NCI-H2196 (cell line): ENCODE results near the gene SLC25A27.

Experiments
- DNase-seq: peaks from one replicate; lab custom pipeline; 2025; ENCODE audit not compliant: unreplicated experiment; lab: John Stamatoyannopoulos, UW

The SLC25A27 gene

GRCh38 chr6:46651006-46651405 is 1.8 kb upstream of the SLC25A27 start:
- no peak for DNase-seq

- DNase-seq = no peak
Observed at GRCh38 chr6:46651816-46652215, 959 bp upstream of the SLC25A27 start.

DNA sequence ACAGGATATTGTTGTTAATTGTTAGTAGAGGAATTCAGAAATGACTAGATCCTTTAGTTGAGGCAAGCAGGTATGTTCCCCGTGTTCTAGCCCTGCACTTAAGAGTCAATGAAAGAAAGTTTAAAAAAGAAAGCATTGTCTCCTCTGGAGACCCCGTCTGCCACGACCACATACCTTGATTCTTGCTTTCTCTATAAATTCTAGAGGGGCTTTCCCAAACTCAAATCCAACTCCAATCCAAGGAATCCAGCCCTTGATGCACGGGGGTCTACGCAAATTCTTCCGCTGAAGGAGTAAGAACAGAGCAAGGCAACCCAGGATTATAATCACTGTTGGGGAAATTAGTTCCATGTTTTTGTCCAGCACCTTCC is 558 bp upstream of the SLC25A27 start:
- DNase-seq = no peak

- no peak for DNase-seq
Observed at GRCh38 chr6:46653439-46654195, 842 bp downstream of the SLC25A27 start.

GRCh38 chr6:46655803-46656202 is 3.0 kb downstream of the SLC25A27 start:
- no peak for DNase-seq

DNA sequence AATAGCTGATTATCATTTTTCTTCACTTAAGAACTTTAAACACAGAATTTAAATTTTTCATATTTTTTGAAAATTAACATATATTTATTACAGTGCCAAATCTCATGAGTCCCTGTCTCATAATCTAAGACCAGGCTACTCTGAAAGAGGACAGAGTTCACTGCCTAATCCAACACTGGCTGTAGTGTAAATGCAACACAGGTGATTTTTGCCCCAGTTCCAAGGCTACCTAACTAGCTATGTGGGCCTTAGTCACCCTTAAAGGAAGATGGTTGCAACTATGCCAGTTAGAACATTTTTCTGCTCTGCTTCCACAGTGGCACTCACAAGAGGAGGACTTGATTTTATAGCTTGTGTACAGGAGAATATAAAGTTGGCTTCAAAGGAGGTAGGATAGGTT is 4.9 kb downstream of the SLC25A27 start:
- DNase-seq = no peak

GRCh38 chr6:46661483-46661882 is 8.7 kb downstream of the SLC25A27 start:
- no peak for DNase-seq

DNA sequence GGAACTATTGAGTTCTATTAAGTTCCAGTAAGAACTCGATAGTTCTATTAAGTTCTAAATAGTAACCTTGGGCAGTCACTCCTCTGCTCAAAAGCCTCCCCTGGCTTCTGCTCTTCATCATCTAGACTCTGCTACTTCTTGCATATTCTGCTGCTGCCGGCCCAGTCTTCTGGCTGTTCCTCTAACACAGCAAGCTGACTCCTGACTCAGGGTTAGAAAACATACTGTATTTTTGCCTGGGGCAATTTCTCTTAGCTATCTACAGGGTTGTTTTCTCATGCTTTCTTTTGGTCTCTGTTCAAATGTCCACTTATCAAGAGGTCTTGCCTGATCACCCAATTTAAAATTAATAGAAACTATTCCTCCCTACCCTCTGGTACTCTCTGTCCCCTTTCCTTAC is 14.6 kb downstream of the SLC25A27 start:
- DNase-seq = no peak

DNA sequence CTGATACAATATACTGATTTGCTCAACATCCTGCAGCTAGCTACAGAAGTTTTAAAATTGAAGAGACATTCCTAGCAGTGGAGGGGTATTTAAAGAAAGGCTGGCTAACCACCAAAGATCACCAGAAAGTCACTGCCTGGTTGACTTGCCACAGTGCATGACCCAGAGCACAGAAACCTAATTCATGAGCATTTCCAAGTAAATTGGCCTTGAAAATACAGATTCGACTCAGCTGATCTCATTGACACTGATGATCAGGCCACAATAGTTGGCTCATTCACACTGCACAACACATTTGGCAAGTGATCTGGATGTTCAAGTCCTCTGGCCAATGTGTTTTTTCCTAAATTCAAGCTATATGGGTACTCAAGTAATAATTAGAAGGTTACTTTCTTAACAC is 21.6 kb downstream of the SLC25A27 start:
- DNase-seq = no peak

DNA sequence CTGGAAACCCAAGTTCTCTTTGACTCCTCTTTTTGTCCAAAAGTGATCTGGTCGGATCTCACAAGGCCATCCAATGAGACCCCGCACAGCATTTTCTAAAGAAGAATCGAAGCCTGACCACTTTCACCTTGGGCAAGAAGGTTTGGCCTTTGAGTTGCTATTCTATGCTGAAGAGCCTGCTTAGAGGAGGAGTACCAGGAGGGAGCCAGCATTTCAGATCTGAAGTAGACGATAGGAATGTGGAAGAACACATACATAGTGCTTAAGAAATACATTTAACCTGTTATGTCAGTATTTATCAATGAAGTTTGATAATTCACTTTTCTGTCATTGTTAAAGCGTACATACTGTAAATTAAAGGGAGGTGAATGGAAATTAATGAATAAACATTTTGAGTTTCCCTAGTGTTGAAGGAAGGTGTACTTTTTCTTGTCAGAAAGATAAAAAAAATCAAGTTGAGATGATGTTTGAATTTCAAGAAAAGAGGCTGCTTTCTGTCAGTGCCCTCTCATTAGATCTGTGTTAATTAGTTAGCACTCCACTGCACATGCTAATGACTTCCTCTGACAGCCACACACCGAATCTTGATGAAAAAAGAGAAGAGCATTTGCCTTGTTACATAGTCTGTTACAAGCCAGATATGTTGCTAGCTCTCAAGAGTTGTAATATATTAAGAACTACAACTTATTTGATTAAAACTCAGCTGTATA is 24.0 kb downstream of the SLC25A27 start:
- no peak for DNase-seq

DNA sequence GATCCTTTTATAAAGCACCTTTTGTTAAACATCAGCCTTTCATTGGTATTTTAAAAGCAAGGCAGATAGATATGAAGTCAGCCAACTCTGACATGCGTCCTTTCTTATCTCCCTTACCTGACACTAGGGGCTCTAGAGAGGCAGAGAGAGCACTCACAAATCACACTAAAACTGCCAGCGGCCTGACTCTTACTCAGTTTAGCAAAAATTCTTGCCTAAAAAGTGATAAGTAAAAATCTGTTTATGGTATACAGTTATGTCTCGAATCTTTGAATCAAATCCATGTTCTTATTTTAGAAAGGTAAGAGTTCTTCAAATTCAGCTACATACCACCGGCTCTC is 24.5 kb downstream of the SLC25A27 start:
- DNase-seq = no peak

DNA sequence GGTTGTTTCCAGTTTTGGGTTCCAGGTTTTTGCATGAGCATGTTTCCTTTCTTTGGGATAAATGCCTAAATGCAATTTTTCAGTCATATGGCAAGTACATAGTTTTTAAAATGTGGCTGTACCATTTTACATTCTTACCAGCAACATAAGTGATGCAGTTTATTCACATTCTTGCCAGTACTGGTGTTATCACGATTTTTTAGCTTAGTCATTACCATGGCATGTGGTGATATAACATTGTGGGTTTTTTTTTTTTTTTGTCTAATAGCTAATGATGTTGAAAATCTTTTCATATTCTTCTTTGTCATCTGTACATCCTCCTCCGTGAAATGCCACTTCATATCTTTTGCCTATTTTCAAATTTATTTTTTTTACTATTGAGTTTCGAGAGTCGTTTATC is 32.0 kb downstream of the SLC25A27 start:
- DNase-seq = no peak

DNA sequence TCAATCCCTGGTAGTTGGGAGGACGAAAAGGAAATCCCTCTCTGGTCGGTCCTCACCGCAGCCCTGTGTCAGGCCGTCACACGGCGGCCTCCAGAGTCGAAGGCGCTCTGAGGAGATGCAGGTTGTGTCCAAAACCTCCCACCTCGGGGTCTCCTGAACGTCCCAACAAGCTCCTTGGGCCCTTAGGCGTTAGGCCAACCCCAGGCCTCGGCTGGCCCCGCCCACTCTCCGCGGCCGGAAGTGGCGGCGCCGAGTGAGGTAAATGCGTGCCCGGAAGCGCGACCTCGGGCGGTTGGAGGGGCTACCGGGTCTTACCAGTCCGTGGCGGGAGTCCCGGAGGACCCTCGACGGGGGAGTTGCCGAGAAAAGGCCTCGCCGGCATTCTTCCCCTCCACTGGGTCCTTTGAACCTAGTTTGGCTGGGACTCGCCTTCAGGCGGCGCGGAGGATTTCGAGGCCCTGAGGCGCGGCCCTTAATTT is 34.9 kb downstream of the SLC25A27 start, which contains the start of gene TDRD6:
Gene TDRD6 (plus strand): TSS at position 267 of the 479 bp plus-strand sequence. CDS start 244 bp downstream, outside the sequence.
- no peak for DNase-seq

- DNase-seq = no peak
Observed at GRCh38 chr6:46688117-46688965, 35.6 kb downstream of the SLC25A27 start.

DNA sequence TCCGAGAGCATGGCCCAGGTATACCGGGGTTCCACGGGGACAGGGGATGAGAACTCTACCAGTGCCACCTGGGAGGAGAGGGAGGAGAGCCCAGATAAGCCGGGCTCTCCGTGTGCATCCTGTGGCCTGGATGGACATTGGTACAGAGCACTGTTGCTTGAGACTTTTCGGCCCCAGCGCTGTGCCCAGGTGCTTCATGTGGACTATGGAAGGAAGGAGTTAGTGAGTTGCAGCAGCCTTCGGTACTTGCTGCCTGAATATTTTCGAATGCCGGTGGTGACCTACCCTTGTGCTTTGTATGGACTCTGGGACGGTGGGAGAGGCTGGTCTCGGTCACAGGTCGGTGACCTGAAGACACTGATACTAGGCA is 36.2 kb downstream of the SLC25A27 start:
- DNase-seq = no peak

- no peak for DNase-seq
Observed at GRCh38 chr6:46689657-46690056, 36.9 kb downstream of the SLC25A27 start.

- no peak for DNase-seq
Observed at GRCh38 chr6:46690141-46690755, 37.5 kb downstream of the SLC25A27 start.

DNA sequence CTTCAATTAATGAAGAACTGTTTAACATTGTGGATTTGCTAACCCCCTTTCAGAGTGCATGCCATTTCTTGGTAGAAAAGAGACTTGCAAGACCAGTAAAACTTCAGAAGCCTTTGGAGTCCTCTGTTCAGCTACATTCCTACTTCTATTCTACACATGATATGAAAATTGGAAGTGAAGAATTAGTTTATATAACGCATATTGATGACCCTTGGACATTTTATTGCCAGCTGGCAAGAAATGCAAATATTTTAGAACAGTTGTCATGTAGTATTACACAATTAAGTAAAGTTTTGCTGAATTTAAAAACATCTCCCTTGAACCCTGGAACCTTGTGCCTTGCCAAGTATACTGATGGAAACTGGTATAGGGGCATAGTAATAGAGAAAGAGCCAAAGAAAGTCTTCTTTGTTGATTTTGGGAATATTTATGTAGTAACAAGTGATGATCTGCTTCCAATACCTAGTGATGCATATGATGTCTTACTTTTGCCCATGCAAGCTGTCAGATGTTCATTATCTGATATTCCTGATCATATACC is 38.2 kb downstream of the SLC25A27 start:
- DNase-seq = no peak

GRCh38 chr6:46699970-46700369 is 47.2 kb downstream of the SLC25A27 start:
- no peak for DNase-seq

DNA sequence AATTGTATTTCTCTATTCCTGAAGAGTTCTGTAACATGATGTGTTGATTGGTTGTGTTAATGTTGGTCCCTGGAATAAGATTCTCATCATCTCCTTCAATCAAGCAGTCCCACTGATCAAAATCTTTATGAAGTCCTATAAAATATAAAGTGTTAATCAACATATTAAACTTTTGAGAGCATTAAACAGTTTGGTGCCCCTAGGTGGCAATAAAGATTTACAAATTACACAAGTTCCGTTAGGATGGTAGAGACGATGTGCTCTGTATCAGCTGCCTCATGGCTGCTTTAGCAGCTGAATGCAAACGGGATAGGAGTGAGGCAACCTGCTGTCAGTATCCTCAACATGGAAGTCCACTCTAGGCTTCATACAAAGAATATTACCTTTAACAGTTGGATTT is 51.8 kb downstream of the SLC25A27 start:
- no peak for DNase-seq

- DNase-seq = no peak
Observed at GRCh38 chr6:46706464-46706863, 53.7 kb downstream of the SLC25A27 start.
